ENCODE measurements around the gene ARHGEF19.
A peak's percentile ranks its signal among the peaks of the same experiment; 100 is the strongest.
"Not testable (repeated sequence)": the region's sequence is repeated elsewhere in the genome, so short reads cannot be mapped to it uniquely, and the experiment has no call there.

ARHGEF19 gene

DNA sequence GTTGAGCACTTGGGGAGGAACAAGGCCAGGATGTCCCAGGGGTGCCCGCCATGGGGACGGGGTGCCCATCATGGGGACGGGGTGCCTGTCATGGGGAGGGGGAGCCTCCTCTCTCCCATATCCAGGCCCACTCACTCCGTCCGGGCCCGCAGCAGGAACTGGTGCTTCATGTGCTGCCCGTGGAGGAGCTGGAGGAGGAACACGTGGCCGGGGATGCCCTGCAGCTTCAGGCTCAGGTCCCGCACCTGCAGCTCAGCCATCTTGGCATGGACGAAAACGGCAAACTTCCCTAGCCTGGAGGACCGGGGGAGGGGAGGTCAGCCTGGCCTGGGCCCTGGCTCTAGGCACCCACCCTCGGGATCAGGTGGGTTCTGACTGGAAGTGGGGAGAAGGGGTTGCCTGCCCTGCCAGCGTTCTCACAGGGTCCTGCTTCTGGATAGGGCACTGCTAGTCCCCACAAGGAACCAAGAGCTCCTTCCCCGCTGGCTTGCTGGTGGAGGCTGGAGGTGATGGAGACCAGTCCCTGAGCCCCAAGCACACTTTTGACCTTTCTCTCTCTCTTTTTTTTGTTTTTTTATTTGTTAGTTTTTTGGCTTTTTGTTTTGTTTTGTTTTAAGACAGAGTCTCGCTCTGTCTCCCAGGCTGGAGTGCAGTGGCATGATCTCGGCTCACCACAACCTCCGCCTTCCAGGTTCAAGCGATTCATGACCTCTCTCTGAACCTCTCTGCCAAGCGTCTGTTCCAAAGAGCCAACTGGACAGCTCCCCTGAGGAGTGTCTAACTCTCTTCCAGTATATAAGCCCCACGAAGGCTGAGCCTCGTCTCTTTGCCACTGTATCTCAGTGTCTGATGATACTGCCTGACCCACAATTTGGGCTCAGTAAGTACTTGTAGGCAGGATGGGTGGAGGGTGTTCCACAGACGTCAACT lies 9.9 kb downstream of the ARHGEF19 start:
- no peak for DNase-seq

- DNase-seq: no peak
These were observed 12.8 kb downstream of the ARHGEF19 start for GRCh38 chr1:16199700-16200099.

DNA sequence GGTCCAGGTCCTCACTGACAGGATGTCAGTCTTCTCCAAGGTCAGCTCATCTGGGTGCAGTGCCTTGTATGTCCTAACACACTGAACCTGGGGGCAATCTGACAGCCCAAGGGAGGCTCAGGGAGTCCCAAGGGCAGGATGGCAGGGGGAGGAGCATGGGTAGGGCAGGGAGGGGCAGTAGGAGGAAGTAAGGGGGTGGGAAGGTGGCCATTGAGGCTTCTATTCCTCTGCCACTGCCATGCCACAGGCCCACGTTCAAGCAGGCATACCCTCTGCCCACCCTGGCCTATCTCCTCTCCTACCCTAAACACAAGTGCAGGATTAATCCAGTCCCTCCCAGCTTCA lies 13.3 kb downstream of the ARHGEF19 start:
- DNase-seq: no peak

DNA sequence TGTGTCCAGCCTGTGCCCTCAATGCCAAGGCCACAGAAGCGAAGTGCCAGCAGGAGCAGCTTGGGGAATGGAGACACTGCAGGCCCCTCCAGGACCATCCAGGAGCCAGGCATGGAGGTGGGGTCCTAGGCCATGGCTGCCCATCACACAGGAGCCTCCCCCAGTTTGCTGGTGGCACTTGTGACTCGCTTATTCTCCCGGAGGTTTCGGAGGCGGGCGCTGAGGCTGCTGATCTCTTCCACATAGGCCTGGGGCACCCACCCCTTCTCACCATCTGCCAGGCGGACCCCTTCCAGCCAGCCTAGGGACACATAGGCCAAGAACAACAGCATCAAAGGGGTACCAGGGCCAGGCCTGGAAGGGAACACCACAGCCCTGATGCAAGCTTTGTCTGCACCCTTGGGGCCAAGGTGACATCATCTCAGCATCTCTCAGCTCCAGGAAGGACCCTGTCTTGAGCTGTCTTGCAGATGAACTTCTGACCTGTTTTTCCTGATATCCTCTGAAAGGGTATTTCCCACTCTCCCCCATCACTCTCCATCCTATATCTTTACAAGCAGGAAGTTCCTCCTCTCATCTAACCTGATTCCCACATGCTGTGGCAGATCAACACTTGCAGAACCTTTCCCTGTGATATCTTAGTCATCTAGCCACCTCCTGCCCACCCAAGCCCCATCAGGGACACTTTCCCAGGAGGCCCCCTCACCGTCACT lies 13.9 kb downstream of the ARHGEF19 start:
- DNase-seq: no peak

- no peak for DNase-seq
These were observed 15.6 kb downstream of the ARHGEF19 start for GRCh38 chr1:16196874-16197273.

DNA sequence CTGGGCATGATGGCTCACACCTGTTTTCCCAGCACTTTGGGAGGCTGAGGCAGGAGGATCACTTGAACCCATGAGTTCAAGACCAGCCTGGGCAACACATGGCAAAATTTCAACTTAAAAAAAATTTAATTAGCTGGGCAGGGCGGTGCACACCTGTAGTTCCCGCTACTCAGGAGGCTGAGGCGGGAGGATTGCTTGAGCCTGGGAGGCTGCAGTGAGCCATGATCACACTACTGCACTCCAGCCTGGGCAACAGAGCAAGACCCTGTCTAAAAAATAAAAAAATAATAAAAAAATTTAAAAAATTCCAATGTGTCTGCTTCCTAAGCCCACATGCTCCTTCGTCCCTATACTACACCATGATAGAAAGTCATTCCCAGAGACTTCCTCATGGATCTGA lies 16.3 kb downstream of the ARHGEF19 start:
- DNase-seq: not testable (repeated sequence)

- DNase-seq: no peak
These were observed 16.9 kb downstream of the ARHGEF19 start for GRCh38 chr1:16195518-16195905.

DNA sequence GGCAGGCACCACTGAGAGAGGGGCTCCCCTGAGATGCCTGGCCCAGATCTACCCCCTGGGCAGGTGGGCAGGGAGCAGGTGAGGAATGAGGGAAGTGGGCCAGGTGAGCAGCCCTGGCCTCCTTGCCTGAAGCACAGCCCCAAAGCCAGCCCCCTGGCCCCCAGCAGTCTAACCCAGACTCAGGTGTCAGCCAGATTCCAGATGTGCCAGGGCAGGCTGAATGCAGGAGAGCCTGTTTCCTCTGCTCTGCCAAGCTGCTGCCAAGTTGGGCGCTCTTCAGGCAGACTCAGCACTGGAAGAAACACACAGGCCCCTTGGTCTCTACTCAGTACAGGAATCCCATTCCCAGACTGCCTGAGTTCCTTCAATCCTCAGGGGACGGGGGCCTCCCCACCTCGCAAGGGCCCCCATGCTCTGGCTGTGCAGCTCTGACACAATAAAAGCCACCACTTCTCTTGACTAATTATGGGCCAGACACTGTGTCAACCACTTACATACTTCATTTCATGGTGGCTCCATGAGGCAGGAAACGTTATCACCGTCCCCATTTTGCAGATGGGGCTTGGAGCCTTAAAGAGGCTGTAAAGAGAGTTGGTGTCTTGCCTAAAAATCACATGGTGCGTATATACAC lies 20.4 kb downstream of the ARHGEF19 start:
- no peak for DNase-seq

- DNase-seq: no peak
These were observed 21.1 kb downstream of the ARHGEF19 start for GRCh38 chr1:16191309-16191708.

DNA sequence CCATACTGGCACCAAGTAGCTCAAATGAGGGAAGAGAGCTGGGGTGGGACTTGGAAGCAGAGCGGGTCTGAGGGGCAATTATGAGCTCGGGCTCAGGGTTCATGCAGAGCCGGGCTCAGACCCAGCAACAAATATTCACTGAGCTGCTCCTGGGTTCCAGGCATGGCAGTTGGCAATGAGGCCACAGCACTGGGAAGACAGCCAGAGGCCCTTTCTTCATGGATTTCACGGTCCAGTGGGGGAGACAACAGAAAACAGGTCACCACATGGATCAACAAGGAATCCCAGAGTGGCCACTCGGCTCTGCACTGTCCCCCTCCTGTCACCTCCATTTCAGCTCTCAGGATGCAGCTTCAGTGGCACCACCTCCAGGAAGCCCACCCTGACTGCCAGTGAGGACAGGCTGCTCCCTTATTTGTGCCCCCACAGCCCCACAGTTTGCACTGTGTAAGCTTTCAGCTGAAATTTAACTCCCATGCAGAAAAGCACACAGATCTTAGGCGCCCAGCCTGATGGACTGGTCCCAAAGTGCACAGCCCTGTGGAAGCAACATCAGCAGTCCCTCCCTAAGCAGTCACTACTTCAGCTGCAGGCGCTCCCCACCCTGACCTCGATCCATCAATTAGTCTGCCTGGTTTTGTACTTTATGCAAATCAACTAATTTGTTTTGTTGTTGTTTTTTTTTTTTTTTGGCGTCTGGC lies 22.4 kb downstream of the ARHGEF19 start:
- DNase-seq: no peak

GRCh38 chr1:16189003-16189402 lies 23.4 kb downstream of the ARHGEF19 start:
- no peak for DNase-seq

DNA sequence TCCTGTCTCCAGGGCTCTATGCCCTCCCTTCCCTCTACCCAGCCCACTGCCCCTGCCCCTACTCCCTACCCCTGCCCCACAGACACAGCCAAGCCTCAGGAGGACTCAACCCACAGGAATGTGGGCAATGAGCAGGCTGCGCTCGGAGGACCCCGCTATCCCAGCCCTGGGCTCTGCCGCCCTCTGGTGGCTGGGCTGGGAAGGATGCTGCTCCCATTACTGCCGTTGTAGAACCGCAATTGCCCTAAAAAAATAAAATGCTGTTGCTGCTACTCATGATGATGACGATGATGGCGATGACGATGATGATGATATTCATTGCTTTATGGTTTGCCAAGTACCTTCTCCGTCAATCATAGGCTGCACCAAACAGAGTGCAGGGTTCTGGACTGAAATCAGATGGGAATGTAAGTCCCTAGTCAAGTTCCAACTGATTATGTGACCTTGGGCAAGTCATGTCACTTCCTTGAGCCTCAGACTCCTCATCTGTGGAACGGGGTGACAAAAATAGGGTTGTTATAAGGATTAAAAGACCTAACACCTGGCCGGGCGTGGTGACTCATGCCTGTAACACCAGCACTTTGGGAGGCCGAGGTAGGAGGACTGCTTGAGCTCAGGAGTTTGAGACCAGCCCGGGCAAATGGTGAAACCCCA lies 24.6 kb downstream of the ARHGEF19 start:
- peak; percentile 78 for DNase-seq

- DNase-seq: no peak
These were observed 25.7 kb downstream of the ARHGEF19 start for GRCh38 chr1:16186655-16187235.

DNA sequence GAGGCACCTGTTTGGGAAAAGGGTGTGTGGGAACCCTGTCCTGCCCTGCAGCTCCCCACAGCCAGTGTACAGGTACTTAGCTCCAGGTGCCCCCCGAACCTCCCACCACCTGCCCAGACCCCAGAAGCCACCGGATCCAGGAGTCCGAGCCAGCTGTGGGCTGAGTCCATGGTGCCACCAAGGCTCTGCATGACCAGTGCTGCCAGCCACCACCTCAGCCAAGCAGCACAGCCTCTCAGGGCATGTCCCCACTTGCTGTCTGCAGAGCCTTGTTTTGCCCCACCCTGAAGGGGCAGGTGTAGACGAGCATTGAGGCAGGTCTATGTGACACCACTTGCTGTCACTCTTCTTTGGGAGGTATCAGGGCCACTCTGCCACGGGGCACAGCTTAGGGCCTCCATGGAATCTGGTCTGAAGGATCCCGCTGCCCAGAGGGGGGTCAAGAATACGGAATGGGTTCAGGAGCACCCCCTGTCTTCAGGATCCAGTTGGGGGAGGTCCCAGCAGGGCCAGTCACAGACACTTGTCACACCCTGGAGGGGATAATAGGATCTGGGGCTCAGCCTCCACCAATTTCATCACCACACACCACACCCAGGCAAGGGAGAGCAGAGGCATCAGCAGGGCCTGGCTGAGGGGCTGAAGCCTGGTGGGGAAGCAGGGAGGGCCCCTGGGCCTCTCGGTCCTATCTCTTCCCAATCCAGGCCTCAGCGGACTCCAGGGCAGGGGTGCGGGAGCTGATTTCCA lies 27.7 kb downstream of the ARHGEF19 start:
- no peak for DNase-seq

DNA sequence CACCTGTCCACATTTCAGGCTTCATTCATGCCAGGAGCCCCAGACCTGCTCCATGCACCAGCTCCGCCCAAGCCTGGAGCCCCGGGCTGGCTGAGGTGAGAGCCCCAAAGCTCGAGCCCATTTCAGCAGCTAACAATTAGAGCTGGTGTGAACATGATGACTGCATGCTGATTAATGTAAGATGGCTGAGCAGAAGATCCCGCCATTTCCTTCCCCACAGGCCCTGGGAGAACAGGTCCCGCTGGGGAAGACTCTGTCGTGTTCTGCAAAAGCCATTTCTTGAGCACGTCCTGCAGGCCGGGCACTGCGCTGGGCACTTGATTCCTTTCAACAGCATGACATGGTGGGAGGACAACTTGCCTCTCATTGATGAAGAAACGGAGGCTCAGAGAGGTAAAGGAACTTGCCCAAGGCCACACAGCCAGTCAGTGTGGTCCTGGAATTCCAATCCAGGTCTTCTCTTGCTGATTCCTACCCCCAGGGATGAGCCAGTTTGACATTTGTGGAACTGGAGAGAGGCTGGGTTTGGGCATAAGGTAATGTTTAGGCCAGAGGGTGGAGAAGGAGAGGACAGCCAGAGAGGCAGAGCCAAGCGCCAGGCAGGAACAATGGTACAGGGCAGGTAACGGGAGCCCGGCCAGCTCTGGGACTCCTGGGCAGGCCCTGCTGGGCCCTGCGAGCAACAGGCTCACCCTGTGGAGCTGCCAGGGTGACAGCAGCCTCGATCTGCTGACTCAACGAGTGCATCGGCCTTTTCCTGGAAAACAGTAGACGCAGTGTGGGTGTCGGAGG lies 28.5 kb downstream of the ARHGEF19 start:
- DNase-seq: no peak

DNA sequence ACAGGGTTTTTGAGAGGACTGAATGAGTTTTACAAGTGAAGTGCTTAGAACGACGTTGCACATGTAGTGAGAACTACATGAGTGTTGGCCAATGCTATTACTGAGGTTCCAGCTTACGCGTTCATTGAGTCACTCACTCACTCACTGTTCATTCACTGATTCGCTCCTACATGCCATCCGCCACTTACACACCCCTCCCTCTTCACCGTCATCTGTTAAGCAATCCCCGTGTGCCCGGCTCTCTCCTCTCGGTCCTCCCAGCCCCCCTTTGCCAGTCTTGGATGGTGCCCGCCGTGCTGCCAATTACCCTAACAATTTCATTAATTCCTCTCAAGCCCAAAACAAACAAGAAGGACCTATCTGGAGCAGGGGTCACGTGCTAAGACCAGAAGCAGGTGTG lies 29.3 kb downstream of the ARHGEF19 start:
- no peak for DNase-seq

DNA sequence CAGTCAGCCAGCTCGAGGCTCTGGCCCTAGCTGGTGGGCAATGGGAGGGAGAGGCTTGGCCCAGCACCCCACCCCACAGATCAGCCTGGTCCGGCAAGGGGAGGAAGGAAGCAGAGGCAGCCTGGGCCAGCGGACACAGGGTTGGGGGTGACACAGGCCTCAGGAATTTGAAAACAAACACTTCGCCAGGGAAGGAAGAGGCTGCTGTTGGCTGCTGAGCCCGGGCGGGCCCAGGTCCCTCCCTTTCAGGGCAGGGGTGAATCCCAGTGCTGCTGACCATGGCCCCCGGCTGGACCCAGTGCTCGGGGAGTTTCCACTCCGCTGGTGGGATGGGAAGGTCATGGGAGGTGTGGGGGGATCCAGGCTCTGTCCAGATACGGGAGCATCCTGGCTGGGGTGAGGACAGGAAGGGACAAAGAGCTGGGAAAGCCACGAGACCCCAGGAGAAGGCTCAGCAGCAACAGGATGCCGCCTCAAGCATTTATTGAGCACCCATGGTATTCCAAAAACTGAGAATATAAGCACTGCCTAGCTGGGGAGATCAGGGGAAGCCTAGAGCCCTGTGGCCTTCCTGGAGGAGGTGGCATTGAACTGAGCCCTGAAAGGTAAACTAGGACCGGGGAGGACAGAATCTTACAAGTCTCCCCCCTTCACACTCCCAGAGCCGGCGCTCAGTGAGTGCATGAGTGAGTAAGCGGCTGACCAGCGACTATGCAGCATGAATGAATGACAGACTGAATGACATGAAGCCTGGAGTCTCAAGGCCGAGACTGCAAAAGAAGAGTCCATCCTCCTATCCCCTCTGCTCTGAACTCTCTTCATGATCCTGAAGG lies 30.3 kb downstream of the ARHGEF19 start:
- DNase-seq: peak; percentile 80

DNA sequence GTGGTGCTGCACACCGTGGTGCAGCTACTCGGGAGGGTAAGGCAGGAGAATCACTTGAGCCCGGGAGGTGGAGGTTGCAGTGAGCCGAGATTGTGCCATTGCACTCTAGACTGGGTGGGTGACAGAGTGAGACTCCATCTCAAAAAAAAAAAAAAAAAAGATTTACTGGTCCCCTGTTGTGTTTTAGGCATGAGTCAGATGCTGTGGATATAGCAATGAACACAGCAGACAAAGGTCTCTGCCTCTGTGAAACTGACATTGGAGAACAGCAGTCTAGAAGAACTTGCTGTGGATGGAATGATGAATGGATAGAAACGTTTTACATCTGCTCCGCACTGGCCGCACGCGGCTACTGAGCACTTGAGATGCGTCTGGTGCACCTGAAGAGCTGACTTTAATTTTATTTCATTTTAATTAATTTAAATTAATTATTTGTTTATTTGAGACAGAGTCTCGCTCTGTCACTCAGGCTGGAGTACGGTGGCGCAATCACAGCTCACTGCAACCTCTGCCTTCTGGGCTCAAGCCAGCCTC lies 32.1 kb downstream of the ARHGEF19 start:
- DNase-seq: no peak
